Mesendoderm (in vitro differentiated cells): ENCODE data around the gene TMTC2.

Experiments
- DNase-seq: peaks from one replicate; pipeline ENCODE4 v3.0.0; 2013
- H2AK5ac ChIP-seq: 2 replicates; pipeline ENCODE4 v1.6.1; 2013; ENCODE audit warnings: low read length, inconsistent platforms
- H2BK120ac ChIP-seq: 2 replicates; pipeline ENCODE4 v1.6.1; 2013; ENCODE audit warnings: low read depth, mild to moderate bottlenecking, low read length, moderate library complexity, mixed read lengths
- H2BK15ac ChIP-seq: replicated peaks from 2 replicates; pipeline ENCODE4 v1.6.1; 2013; ENCODE audit warnings: low read depth, mild to moderate bottlenecking, moderate library complexity
- H2BK5ac ChIP-seq: 2 replicates; pipeline ENCODE4 v1.6.1; 2013; ENCODE audit warnings: low read length, inconsistent platforms
- H3K18ac ChIP-seq: 2 replicates; pipeline ENCODE4 v1.6.1; 2013; ENCODE audit warnings: mild to moderate bottlenecking, low read length, mixed read lengths
- H3K23ac ChIP-seq: one replicate; pipeline ENCODE4 v1.6.1; 2013; ENCODE audit warnings: low read length
- H3K27ac ChIP-seq: 2 replicates; pipeline ENCODE4 v1.5.1; 2013; ENCODE audit warnings: low read depth, mild to moderate bottlenecking, inconsistent platforms, low read length, moderate library complexity
- H3K27me3 ChIP-seq: 2 replicates; pipeline ENCODE4 v1.6.1; 2013; ENCODE audit warnings: low read length, control low read depth, mild to moderate bottlenecking, inconsistent platforms; ENCODE audit not compliant: insufficient read depth, poor library complexity
- H3K36me3 ChIP-seq: 2 replicates; pipeline ENCODE4 v1.6.1; 2013; ENCODE audit warnings: low read length, inconsistent platforms; ENCODE audit not compliant: control insufficient read depth, insufficient read depth
- H3K4ac ChIP-seq: one replicate; pipeline ENCODE4 v1.6.1; 2013; ENCODE audit warnings: low read depth, mild to moderate bottlenecking, low read length, moderate library complexity
- H3K4me1 ChIP-seq: 2 replicates; pipeline ENCODE4 v1.6.1; 2013; ENCODE audit warnings: low read depth, low read length, inconsistent platforms; ENCODE audit not compliant: control insufficient read depth
- H3K4me2 ChIP-seq: 2 replicates; pipeline ENCODE4 v1.6.1; 2013; ENCODE audit warnings: low read length
- H3K4me3 ChIP-seq: 2 replicates; pipeline ENCODE4 v1.5.1; 2013; ENCODE audit warnings: mild to moderate bottlenecking, low read length
- H3K56ac ChIP-seq: one replicate; pipeline ENCODE4 v1.6.1; 2013; ENCODE audit warnings: low read length
- H3K79me1 ChIP-seq: 2 replicates; pipeline ENCODE4 v1.6.1; 2013; ENCODE audit warnings: low read length, inconsistent platforms
- H3K79me2 ChIP-seq: 2 replicates; pipeline ENCODE4 v1.6.1; 2013; ENCODE audit warnings: mild to moderate bottlenecking, low read length; ENCODE audit not compliant: control insufficient read depth, insufficient read depth
- H3K9ac ChIP-seq: 2 replicates; pipeline ENCODE4 v1.6.1; 2013; ENCODE audit warnings: low read length, inconsistent platforms
- H4K5ac ChIP-seq: one replicate; pipeline ENCODE4 v1.6.1; 2013; ENCODE audit warnings: low read length
- H4K8ac ChIP-seq: one replicate; pipeline ENCODE4 v1.6.1; 2013; ENCODE audit warnings: low read depth, mild to moderate bottlenecking, control low read depth, low read length, moderate library complexity
- WGBS: extraction: QIAGEN DNeasy Blood & Tissue Kit; methylation state at CpG from one replicate; pipeline ENCODE4 v1.1.7; 2013; ENCODE audit warnings: low lambda C conversion rate, missing lambda C conversion rate; ENCODE audit not compliant: insufficient coverage; ENCODE audit errors: extremely low coverage; 5-methylcytosine and 5-hydroxymethylcytosine counted together

Gene TMTC2

GRCh38 chr12:83140135-83140534 lies 453.4 kb downstream of the TMTC2 start:
- H3K4me2 ChIP-seq: no peak overlapping the region
- H3K27ac ChIP-seq: no peak overlapping the region
- no peak overlapping the region for H3K9ac ChIP-seq
- no peak overlapping the region for H2AK5ac ChIP-seq
- no CpG with 5 or more reads among the region's 18 CpGs for WGBS
- H3K36me3 ChIP-seq: no peaks in the 10 kb centered on the region
- H3K4ac ChIP-seq: no peak overlapping the region
- no peaks in the 10 kb centered on the region for H3K27me3 ChIP-seq
- no peak overlapping the region for H2BK120ac ChIP-seq
- H2BK5ac ChIP-seq: no peak overlapping the region
- no peaks in the 10 kb centered on the region for H3K79me1 ChIP-seq
- H3K79me2 ChIP-seq: no peaks in the 10 kb centered on the region
- no peak overlapping the region for H4K5ac ChIP-seq
- H3K18ac ChIP-seq: no peak overlapping the region
- no peak overlapping the region for H3K23ac ChIP-seq
- no peak overlapping the region for H3K4me3 ChIP-seq
- no peak overlapping the region for H2BK15ac ChIP-seq
- H4K8ac ChIP-seq: no peak overlapping the region
- no peak overlapping the region for H3K56ac ChIP-seq
- DNase-seq: no peak
- H3K4me1 ChIP-seq: no peaks in the 10 kb centered on the region

- H3K23ac ChIP-seq: no peak overlapping the region
- no peaks in the 10 kb centered on the region for H3K79me2 ChIP-seq
- H2BK15ac ChIP-seq: no peak overlapping the region
- no peak overlapping the region for H2BK120ac ChIP-seq
- no peaks in the 10 kb centered on the region for H3K79me1 ChIP-seq
- H3K4me3 ChIP-seq: no peak overlapping the region
- no peaks in the 10 kb centered on the region for H3K27me3 ChIP-seq
- H3K36me3 ChIP-seq: no peaks in the 10 kb centered on the region
- no peaks in the 10 kb centered on the region for H3K4me1 ChIP-seq
- no peak overlapping the region for H3K4me2 ChIP-seq
- no CpG with 5 or more reads among the region's 5 CpGs for WGBS
- no peak overlapping the region for H4K8ac ChIP-seq
- no peak overlapping the region for H4K5ac ChIP-seq
- H3K27ac ChIP-seq: no peak overlapping the region
- H2AK5ac ChIP-seq: no peak overlapping the region
- H3K4ac ChIP-seq: no peak overlapping the region
- H2BK5ac ChIP-seq: no peak overlapping the region
- no peak for DNase-seq
- no peak overlapping the region for H3K9ac ChIP-seq
- no peak overlapping the region for H3K56ac ChIP-seq
- no peak overlapping the region for H3K18ac ChIP-seq
Observed at GRCh38 chr12:83141460-83141994, 454.8 kb downstream of the TMTC2 start.

- Histone ChIP-seq H3K79me2 (no peaks in the 10 kb centered on the region), H2BK5ac (no peak overlapping the region), H3K4me3 (no peak overlapping the region), H3K4me1 (no peaks in the 10 kb centered on the region), H2BK15ac (no peak overlapping the region), H4K5ac (no peak overlapping the region), H3K27ac (no peak overlapping the region), H3K27me3 (no peaks in the 10 kb centered on the region), H3K4ac (no peak overlapping the region), H2AK5ac (no peak overlapping the region), H3K23ac (no peak overlapping the region), H3K9ac (no peak overlapping the region), H4K8ac (no peak overlapping the region), H2BK120ac (no peak overlapping the region), H3K18ac (no peak overlapping the region), H3K79me1 (no peaks in the 10 kb centered on the region), H3K4me2 (no peak overlapping the region), H3K56ac (no peak overlapping the region), H3K36me3 (no peaks in the 10 kb centered on the region)
- DNase-seq: no peak
- WGBS: no CpG with 5 or more reads among the region's 6 CpGs
Observed at GRCh38 chr12:83142914-83143313, 456.2 kb downstream of the TMTC2 start.

- H3K9ac ChIP-seq: no peak overlapping the region
- no peak for DNase-seq
- H3K23ac ChIP-seq: no peak overlapping the region
- no peak overlapping the region for H4K8ac ChIP-seq
- no peaks in the 10 kb centered on the region for H3K79me2 ChIP-seq
- H3K79me1 ChIP-seq: no peaks in the 10 kb centered on the region
- H3K27me3 ChIP-seq: no peaks in the 10 kb centered on the region
- H3K18ac ChIP-seq: no peak overlapping the region
- no peak overlapping the region for H2BK120ac ChIP-seq
- H3K36me3 ChIP-seq: no peaks in the 10 kb centered on the region
- H3K4me2 ChIP-seq: no peak overlapping the region
- H3K56ac ChIP-seq: no peak overlapping the region
- H2BK5ac ChIP-seq: no peak overlapping the region
- no peak overlapping the region for H3K4ac ChIP-seq
- no peak overlapping the region for H2BK15ac ChIP-seq
- WGBS: no CpG with 5 or more reads among the region's 1 CpG
- no peak overlapping the region for H4K5ac ChIP-seq
- no peak overlapping the region for H3K4me3 ChIP-seq
- no peak overlapping the region for H3K27ac ChIP-seq
- no peaks in the 10 kb centered on the region for H3K4me1 ChIP-seq
- no peak overlapping the region for H2AK5ac ChIP-seq
Observed at GRCh38 chr12:83143950-83144349, 457.2 kb downstream of the TMTC2 start.

- H3K18ac ChIP-seq: no peak overlapping the region
- H3K79me2 ChIP-seq: no peaks in the 10 kb centered on the region
- H2BK5ac ChIP-seq: no peak overlapping the region
- no peak overlapping the region for H2AK5ac ChIP-seq
- H3K79me1 ChIP-seq: no peaks in the 10 kb centered on the region
- no peak overlapping the region for H4K5ac ChIP-seq
- WGBS: no CpG with 5 or more reads among the region's 2 CpGs
- H3K36me3 ChIP-seq: no peaks in the 10 kb centered on the region
- H3K9ac ChIP-seq: no peak overlapping the region
- no peaks in the 10 kb centered on the region for H3K27me3 ChIP-seq
- H3K4me2 ChIP-seq: no peak overlapping the region
- no peak overlapping the region for H3K4me3 ChIP-seq
- H3K23ac ChIP-seq: no peak overlapping the region
- H3K56ac ChIP-seq: no peak overlapping the region
- no peak for DNase-seq
- H3K4ac ChIP-seq: no peak overlapping the region
- H2BK15ac ChIP-seq: no peak overlapping the region
- H3K4me1 ChIP-seq: no peaks in the 10 kb centered on the region
- no peak overlapping the region for H3K27ac ChIP-seq
- no peak overlapping the region for H4K8ac ChIP-seq
- H2BK120ac ChIP-seq: no peak overlapping the region
Observed at GRCh38 chr12:83145325-83145840, 458.7 kb downstream of the TMTC2 start.

- H3K79me1 ChIP-seq: no peaks in the 10 kb centered on the region
- H3K4ac ChIP-seq: no peak overlapping the region
- no peak overlapping the region for H2BK15ac ChIP-seq
- no peak overlapping the region for H2BK120ac ChIP-seq
- H3K27ac ChIP-seq: no peak overlapping the region
- no peak overlapping the region for H3K56ac ChIP-seq
- no CpG with 5 or more reads among the region's 2 CpGs for WGBS
- H3K79me2 ChIP-seq: no peaks in the 10 kb centered on the region
- DNase-seq: no peak
- no peak overlapping the region for H3K18ac ChIP-seq
- H3K36me3 ChIP-seq: no peaks in the 10 kb centered on the region
- no peak overlapping the region for H4K5ac ChIP-seq
- no peak overlapping the region for H2BK5ac ChIP-seq
- H3K4me1 ChIP-seq: no peaks in the 10 kb centered on the region
- no peak overlapping the region for H3K23ac ChIP-seq
- H2AK5ac ChIP-seq: no peak overlapping the region
- no peak overlapping the region for H3K9ac ChIP-seq
- H4K8ac ChIP-seq: no peak overlapping the region
- H3K4me2 ChIP-seq: no peak overlapping the region
- H3K4me3 ChIP-seq: no peak overlapping the region
- H3K27me3 ChIP-seq: no peaks in the 10 kb centered on the region
Observed at GRCh38 chr12:83147341-83147740, 460.6 kb downstream of the TMTC2 start.
